ENCODE measurements around the gene LRRC27. TPM values are rescaled to one million over a fixed set of nuclear protein-coding genes. Genes with fewer than 3 reads are reported as not detected.
A peak's percentile ranks its signal among the peaks of the same experiment; 100 is the strongest.
"Not testable (repeated sequence)": the region's sequence is repeated elsewhere in the genome, so short reads cannot be mapped to it uniquely, and the experiment has no call there.

The LRRC27 gene
- total RNA-seq, 6 experiments from 2014 or later = 2.2 to 5.4 (median 3.2) TPM

- Histone ChIP-seq H3K4me1 (no peaks in the 10 kb centered on the region), H3K36me3 (no peaks in the 10 kb centered on the region), H3K27me3 (no peaks in the 10 kb centered on the region), H3K9me3 (no peaks in the 10 kb centered on the region), H3K4me3 (no peak overlapping the region), H3K27ac (no peak overlapping the region)
- DNase-seq = no peak
- no peak for ATAC-seq
- intact Hi-C loops (cut with DNase I) = no loop called here
- WGBS (ENCODE audit: insufficient coverage, low coverage, low lambda C conversion rate, missing lambda C conversion rate) = 98% methylated on average over 4 of the region's 4 CpGs
- no peak for TF ChIP-seq POLR2A (IDR thresholded peaks at IDR 0.05)
These were observed 17.7 kb upstream of the LRRC27 start for GRCh38 chr10:132314336-132314735.

- H3K4me3 ChIP-seq; ATAC-seq; H3K9me3 ChIP-seq; H3K36me3 ChIP-seq; H3K4me1 ChIP-seq; H3K27ac ChIP-seq; intact Hi-C loops (cut with DNase I); DNase-seq; H3K27me3 ChIP-seq: not testable (repeated sequence)
- WGBS (ENCODE audit: insufficient coverage, low coverage, low lambda C conversion rate, missing lambda C conversion rate) = 90% methylated on average over 4 of the region's 8 CpGs
These were observed 17.1 kb upstream of the LRRC27 start for GRCh38 chr10:132314881-132315280.

GRCh38 chr10:132316133-132316532, 15.9 kb upstream of the LRRC27 start:
- Histone ChIP-seq H3K27me3 (no peaks in the 10 kb centered on the region), H3K4me3 (no peak overlapping the region), H3K27ac (no peak overlapping the region), H3K36me3 (no peaks in the 10 kb centered on the region), H3K9me3 (no peaks in the 10 kb centered on the region), H3K4me1 (no peaks in the 10 kb centered on the region)
- 82% methylated on average over 5 of the region's 5 CpGs for WGBS (ENCODE audit: insufficient coverage, low coverage, low lambda C conversion rate, missing lambda C conversion rate)
- ATAC-seq (no peak), DNase-seq (no peak)
- TF ChIP-seq POLR2A (IDR thresholded peaks at IDR 0.05) = no peak
- TF ChIP-seq CTCF (IDR thresholded peaks at IDR 0.05) = no peak
- intact Hi-C loops (cut with DNase I) = no loop called here

GRCh38 chr10:132317477-132317876, 14.5 kb upstream of the LRRC27 start:
- H3K9me3 ChIP-seq; H3K4me3 ChIP-seq; DNase-seq; H3K27ac ChIP-seq; H3K27me3 ChIP-seq; H3K36me3 ChIP-seq; H3K4me1 ChIP-seq; ATAC-seq; intact Hi-C loops (cut with DNase I): not testable (repeated sequence)
- 69% methylated on average over 4 of the region's 6 CpGs for WGBS (ENCODE audit: insufficient coverage, low coverage, low lambda C conversion rate, missing lambda C conversion rate)

GRCh38 chr10:132319853-132320653, 11.9 kb upstream of the LRRC27 start:
- TF ChIP-seq POLR2A (IDR thresholded peaks at IDR 0.05) (no peak), CTCF (IDR thresholded peaks at IDR 0.05) (no peak)
- Histone ChIP-seq H3K27ac (no peak overlapping the region), H3K9me3 (no peaks in the 10 kb centered on the region), H3K4me3 (no peak overlapping the region), H3K4me1 (peaks cover 0 to 7% (median 0%) of the 10 kb centered on the region in 4 donors), H3K27me3 (no peaks in the 10 kb centered on the region), H3K36me3 (no peaks in the 10 kb centered on the region)
- intact Hi-C loops (cut with DNase I) = no loop called here
- 60% methylated on average over 13 of the region's 15 CpGs for WGBS (ENCODE audit: insufficient coverage, low coverage, low lambda C conversion rate, missing lambda C conversion rate)
- DNase-seq = no peak
- peak; percentile 57 to 92 (median 73) for ATAC-seq

GRCh38 chr10:132320654-132321469, 11.1 kb upstream of the LRRC27 start:
- Histone ChIP-seq H3K4me3 (no peak overlapping the region), H3K4me1 (peaks cover 0 to 7% (median 0%) of the 10 kb centered on the region in 4 donors), H3K27me3 (no peaks in the 10 kb centered on the region), H3K36me3 (no peaks in the 10 kb centered on the region), H3K27ac (no peak overlapping the region), H3K9me3 (no peaks in the 10 kb centered on the region)
- no peak for ATAC-seq
- no peak for TF ChIP-seq CTCF (IDR thresholded peaks at IDR 0.05)
- TF ChIP-seq POLR2A (IDR thresholded peaks at IDR 0.05) = no peak
- 73% methylated on average over 4 of the region's 13 CpGs for WGBS (ENCODE audit: insufficient coverage, low coverage, low lambda C conversion rate, missing lambda C conversion rate)
- no peak for DNase-seq
- intact Hi-C loops (cut with DNase I) = no loop called here
